HCT116 (cell line): ENCODE measurements around the gene CNTNAP2. TPM values are rescaled to one million over a fixed set of nuclear protein-coding genes. Genes with fewer than 3 reads are reported as not detected.

Experiments used
- ATAC-seq: fragments of 200-7000 bp; cut with Tn5 transposase; 2 replicates; pipeline ENCODE4 v1.9.1; 2020; ENCODE audit warnings: mild to moderate bottlenecking, moderate library complexity
- BruUV-seq: library from RNA; stranded (reverse); fragments of 400-500 nt; replicated peaks from 2 replicates; lab custom pipeline; 2021; lab: Mats Ljungman, UMichigan
- CTCF ChIA-PET: fragments of 300-600 bp; sonication (Branson Sonifier 250); formaldehyde crosslinking; loops from one replicate; lab custom pipeline; 2021; ENCODE audit warnings: antibody characterized with exemption; lab: Charles Lee
- POLR2A ChIA-PET: fragments of 300-600, 350-600 bp; sonication (Branson Sonifier 250); formaldehyde crosslinking; loops from one replicate; lab custom pipeline; 2021; ENCODE audit warnings: antibody characterized with exemption; lab: Charles Lee
- RAD21 ChIA-PET, 2 experiments: fragments of 300-600 bp; sonication (Branson Sonifier 250); formaldehyde crosslinking; loops; one replicate each; lab custom pipeline; 2023; ENCODE audit warnings: low total read pairs in 2 of 2; ENCODE audit not compliant: uncharacterized antibody in 2 of 2, unreplicated experiment in 2 of 2, low non-redundant PET in 1 of 2; lab: Charles Lee
- DNase-seq: peaks from one replicate; pipeline ENCODE4 v3.0.0-alpha.2; 2010; ENCODE audit warnings: low read depth, low spot score
- H2AFZ ChIP-seq: fragments of 200-600 bp; shearing (Covaris generic), sonication (generic); 2 replicates; pipeline ENCODE4 v1.6.1; 2017; ENCODE audit warnings: low read depth, mixed run types, mixed read lengths, antibody characterized with exemption, low read length; ENCODE audit not compliant: poor library complexity, severe bottlenecking
- H3K27ac ChIP-seq: 2 replicates; pipeline ENCODE4 v1.5.1; 2012; ENCODE audit warnings: low read depth, low read length
- H3K27me3 ChIP-seq: fragments of 200-600 bp; sonication (generic); 2 replicates; pipeline ENCODE4 v1.6.1; 2016; ENCODE audit warnings: mixed run types, low read length, mixed read lengths; ENCODE audit not compliant: insufficient read depth
- H3K36me3 ChIP-seq, 2 experiments: fragments of 200-500 bp in 1 of 2; fragments of 200-600 bp in 1 of 2; sonication (Bioruptor generic) in 1 of 2; sonication (generic) in 1 of 2; 2 replicates each; pipeline versions ENCODE4 v1.5.1 to v1.6.1; 2014 to 2016; ENCODE audit warnings: low read length in 2 of 2, inconsistent platforms in 1 of 2, mixed read lengths in 1 of 2, mixed run types in 1 of 2; ENCODE audit not compliant: insufficient read depth in 2 of 2, control insufficient read depth in 1 of 2
- H3K4me1 ChIP-seq, 2 experiments: fragments of 200-600 bp in 1 of 2; sonication (generic) in 1 of 2; 2 replicates each; pipeline versions ENCODE4 v1.5.1 to v1.6.1; 2012 to 2017; ENCODE audit warnings: low read length in 2 of 2, inconsistent platforms in 1 of 2, mild to moderate bottlenecking in 1 of 2, mixed read lengths in 1 of 2, mixed run types in 1 of 2, moderate library complexity in 1 of 2; ENCODE audit not compliant: insufficient read depth in 2 of 2, control insufficient read depth in 1 of 2
- H3K4me2 ChIP-seq: fragments of 200-600 bp; sonication (generic); 2 replicates; pipeline ENCODE4 v1.6.1; 2017; ENCODE audit warnings: mixed run types, low read length, mixed read lengths
- H3K4me3 ChIP-seq, 2 experiments: fragments of 200-600 bp in 1 of 2; sonication (generic) in 1 of 2; replicated peaks in 1 of 2; 2 replicates each; pipeline ENCODE4 v1.5.1; 2011 to 2016; ENCODE audit warnings: low read length in 2 of 2, control low read depth in 1 of 2, low read depth in 1 of 2, mild to moderate bottlenecking in 1 of 2, mixed read lengths in 1 of 2, mixed run types in 1 of 2
- H3K79me2 ChIP-seq: fragments of 200-600 bp; sonication (generic); 2 replicates; pipeline ENCODE4 v1.6.1; 2017; ENCODE audit warnings: mild to moderate bottlenecking, mixed run types, low read length, moderate library complexity, mixed read lengths; ENCODE audit not compliant: insufficient read depth
- H3K9ac ChIP-seq: fragments of 200-600 bp; sonication (generic); 2 replicates; pipeline ENCODE4 v1.6.1; 2016; ENCODE audit warnings: low read length, mixed read lengths
- H3K9me2 ChIP-seq: fragments of 200-600 bp; sonication (generic), shearing (Covaris generic); 2 replicates; pipeline ENCODE4 v1.6.1; 2017; ENCODE audit warnings: mixed run types, mild to moderate bottlenecking, moderate library complexity; ENCODE audit not compliant: insufficient read depth
- H3K9me3 ChIP-seq, 2 experiments: fragments of 200-500 bp in 1 of 2; fragments of 200-600 bp in 1 of 2; sonication (Bioruptor generic) in 1 of 2; sonication (generic) in 1 of 2; 2 replicates each; pipeline ENCODE4 v1.6.1; 2014 to 2017; ENCODE audit warnings: low read length in 2 of 2, mixed read lengths in 2 of 2, inconsistent platforms in 1 of 2, low read depth in 1 of 2, mild to moderate bottlenecking in 1 of 2, mixed run types in 1 of 2, moderate library complexity in 1 of 2; ENCODE audit not compliant: control insufficient read depth in 1 of 2, insufficient read depth in 1 of 2
- H4K20me1 ChIP-seq: fragments of 200-600 bp; sonication (generic), shearing (Covaris generic); 2 replicates; pipeline ENCODE4 v1.6.1; 2017; ENCODE audit warnings: mixed run types, mild to moderate bottlenecking, moderate library complexity; ENCODE audit not compliant: insufficient read depth
- CEBPB ChIP-seq: IDR thresholded peaks from 2 replicates; pipeline ENCODE4 v1.6.1; 2012; ENCODE audit warnings: low read depth
- EGR1 ChIP-seq: IDR thresholded peaks from 2 replicates; pipeline ENCODE4 v1.6.1; 2012; ENCODE audit warnings: low read depth
- ELF1 ChIP-seq: IDR thresholded peaks from 2 replicates; pipeline ENCODE4 v1.6.1; 2012; ENCODE audit warnings: low read depth, borderline replicate concordance
- FOSL1 ChIP-seq: IDR thresholded peaks from 2 replicates; pipeline ENCODE4 v1.6.1; 2012; ENCODE audit warnings: low read depth
- JUND ChIP-seq: IDR thresholded peaks from 2 replicates; pipeline ENCODE4 v1.6.1; 2012
- MAX ChIP-seq: IDR thresholded peaks from 2 replicates; pipeline ENCODE4 v1.6.1; 2012
- SIN3A ChIP-seq: IDR thresholded peaks from 2 replicates; pipeline ENCODE4 v1.6.1; 2012; ENCODE audit warnings: low read depth
- SP1 ChIP-seq: IDR thresholded peaks from 2 replicates; pipeline ENCODE4 v1.6.1; 2012; ENCODE audit warnings: low read depth
- TCF7L2 ChIP-seq: IDR thresholded peaks from 2 replicates; pipeline ENCODE4 v1.7.0; 2011; ENCODE audit warnings: borderline replicate concordance, inconsistent platforms; ENCODE audit not compliant: insufficient read depth, insufficient read length; ENCODE audit errors: extremely low read depth
- ZNF274 ChIP-seq: fragments of 200-500 bp; sonication (Bioruptor generic); IDR thresholded peaks from 2 replicates; pipeline ENCODE4 v1.6.1; 2014; ENCODE audit warnings: mild to moderate bottlenecking, low read depth, low read length, inconsistent platforms
- intact Hi-C: fragments of 100-400 bp; cut with micrococcal nuclease; formaldehyde crosslinking; loops from 2 replicates; pipeline ENCODE4 v1.10.0; 2022
- total RNA-seq: library from RNA; stranded (reverse); gene quantifications from one replicate; pipeline ENCODE4 v1.2.1, GENCODE V29; 2021; ENCODE audit not compliant: unreplicated experiment
- TF ChIP-seq, protein P1 (sequence below): IDR thresholded peaks from 2 replicates; pipeline ENCODE4 v1.6.1; 2011; ENCODE audit warnings: mild to moderate bottlenecking, low read length, moderate library complexity; ENCODE audit not compliant: insufficient replicate concordance; ENCODE audit errors: extremely low read depth

Gene CNTNAP2
- total RNA-seq, 1 experiment from 2014 or later: 0.37 TPM

GRCh38 chr7:146433501-146433900 is 316.9 kb downstream of the CNTNAP2 start:
- no peaks in the 10 kb centered on the region for H3K4me1 ChIP-seq
- intact Hi-C loops: no loop called here
- peaks cover 7 to 8% of the 10 kb centered on the region in 2 experiments; a peak in 2 of 4 replicates for H3K9me3 ChIP-seq
- no peaks in the 10 kb centered on the region for H3K9me2 ChIP-seq
- no peak overlapping the region for H2AFZ ChIP-seq
- no peaks in the 10 kb centered on the region for H3K79me2 ChIP-seq
- no peak overlapping the region for H3K27ac ChIP-seq
- no peaks in the 10 kb centered on the region for H3K36me3 ChIP-seq
- POLR2A ChIA-PET: no interaction called here
- CTCF ChIA-PET: no interaction called here
- ATAC-seq (no peak), DNase-seq (no peak)
- RAD21 ChIA-PET: no interaction called here
- H3K9ac ChIP-seq: no peak overlapping the region
- H3K4me2 ChIP-seq: no peak overlapping the region
- no peaks in the 10 kb centered on the region for H4K20me1 ChIP-seq
- no peaks in the 10 kb centered on the region for H3K27me3 ChIP-seq
- no peak for TF ChIP-seq EGR1
- no peak for TF ChIP-seq FOSL1
- TF ChIP-seq SP1: no peak
- TF ChIP-seq ELF1: no peak
- TF ChIP-seq, protein P1, sequence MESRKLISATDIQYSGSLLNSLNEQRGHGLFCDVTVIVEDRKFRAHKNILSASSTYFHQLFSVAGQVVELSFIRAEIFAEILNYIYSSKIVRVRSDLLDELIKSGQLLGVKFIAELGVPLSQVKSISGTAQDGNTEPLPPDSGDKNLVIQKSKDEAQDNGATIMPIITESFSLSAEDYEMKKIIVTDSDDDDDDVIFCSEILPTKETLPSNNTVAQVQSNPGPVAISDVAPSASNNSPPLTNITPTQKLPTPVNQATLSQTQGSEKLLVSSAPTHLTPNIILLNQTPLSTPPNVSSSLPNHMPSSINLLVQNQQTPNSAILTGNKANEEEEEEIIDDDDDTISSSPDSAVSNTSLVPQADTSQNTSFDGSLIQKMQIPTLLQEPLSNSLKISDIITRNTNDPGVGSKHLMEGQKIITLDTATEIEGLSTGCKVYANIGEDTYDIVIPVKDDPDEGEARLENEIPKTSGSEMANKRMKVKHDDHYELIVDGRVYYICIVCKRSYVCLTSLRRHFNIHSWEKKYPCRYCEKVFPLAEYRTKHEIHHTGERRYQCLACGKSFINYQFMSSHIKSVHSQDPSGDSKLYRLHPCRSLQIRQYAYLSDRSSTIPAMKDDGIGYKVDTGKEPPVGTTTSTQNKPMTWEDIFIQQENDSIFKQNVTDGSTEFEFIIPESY: no peak
- TF ChIP-seq CEBPB: no peak
- no peak for TF ChIP-seq SIN3A
- TF ChIP-seq JUND: no peak
- TF ChIP-seq MAX: no peak
- TF ChIP-seq TCF7L2: no peak
- TF ChIP-seq ZNF274: no peak
- no TSS peak for BruUV-seq
- H3K4me3 ChIP-seq: no peak overlapping the region
